GM12873 (cell line): Measurements from ENCODE around the gene OCSTAMP.

ENCODE experiments used
- CTCF ChIP-seq: IDR thresholded peaks from 2 replicates; pipeline ENCODE4 v1.5.1; 2012; ENCODE audit warnings: low read depth, mild to moderate bottlenecking, moderate library complexity, low read length, control low read depth; ENCODE audit not compliant: insufficient read depth; ENCODE audit errors: missing control alignments

The OCSTAMP gene

GRCh38 chr20:46572790-46573189 lies 22.3 kb upstream of the OCSTAMP start:
- no peak for TF ChIP-seq CTCF

GRCh38 chr20:46572153-46572552 lies 21.7 kb upstream of the OCSTAMP start:
- no peak for TF ChIP-seq CTCF

GRCh38 chr20:46571418-46571817 lies 21.0 kb upstream of the OCSTAMP start:
- TF ChIP-seq CTCF = no peak

- no peak for TF ChIP-seq CTCF
Measured at GRCh38 chr20:46570956-46571355, 20.5 kb upstream of the OCSTAMP start.

GRCh38 chr20:46569961-46570360 lies 19.5 kb upstream of the OCSTAMP start:
- no peak for TF ChIP-seq CTCF

- TF ChIP-seq CTCF = no peak
Measured at GRCh38 chr20:46568570-46569129, 18.2 kb upstream of the OCSTAMP start.

- no peak for TF ChIP-seq CTCF
Measured at GRCh38 chr20:46566125-46566524, 15.7 kb upstream of the OCSTAMP start.
